Testis (tissue), 2 donors: ENCODE results near the gene VSTM2B.

ENCODE experiments used
- CTCF ChIP-seq, 3 experiments: fragments of 450-650 bp in 2 of 3; fragments of 200-600 bp in 1 of 3; sonication (generic) in 1 of 3; IDR thresholded peaks; one replicate each; pipeline ENCODE4 v1.5.1; 2016 to 2019; ENCODE audit warnings: antibody characterized with exemption in 3 of 3, mild to moderate bottlenecking in 2 of 3, moderate library complexity in 1 of 3
- POLR2A ChIP-seq: fragments of 450-650 bp; IDR thresholded peaks from one replicate; pipeline ENCODE4 v1.6.1; 2017; ENCODE audit warnings: antibody characterized with exemption, mild to moderate bottlenecking, moderate library complexity

GRCh38 chr19:29588095-29588494 lies 62.3 kb downstream of the VSTM2B start:
- TF ChIP-seq CTCF (IDR thresholded peaks at IDR 0.05), result no peak
- TF ChIP-seq POLR2A, result no peak
